ENCODE data around the gene SKIC2.

The SKIC2 gene

GRCh38 chr6:31958741-31959739 is at the start of gene SKIC2, which contains the start of gene NELFE (continued):
- peak; percentile 96 for TF ChIP-seq ELK4 (IDR thresholded peaks at IDR 0.05; ENCODE audit: borderline replicate concordance, low read depth, low read length)
- TF ChIP-seq ZNF394 (tag by site-specific recombination; IDR thresholded peaks at IDR 0.05; ENCODE audit: borderline replicate concordance), result peak; percentile 98
- no peak for TF ChIP-seq ZNF280C (tag by site-specific recombination; IDR thresholded peaks at IDR 0.05)
- no peak for TF ChIP-seq CTCF (tag by site-specific recombination; IDR thresholded peaks at IDR 0.05)
- TF ChIP-seq ZNF211 (tag by site-specific recombination; IDR thresholded peaks at IDR 0.05; ENCODE audit: low read depth), result no peak
- TF ChIP-seq ZNF692 (tag by site-specific recombination; IDR thresholded peaks at IDR 0.05), result peak; percentile 96
- TF ChIP-seq ZNF645 (tag by site-specific recombination; IDR thresholded peaks at IDR 0.05), result no peak
- peak; percentile 94 for TF ChIP-seq GLIS2 (tag by site-specific recombination; IDR thresholded peaks at IDR 0.05)
- TF ChIP-seq ZBTB7A (tag by site-specific recombination; IDR thresholded peaks at IDR 0.05; ENCODE audit: low read depth), result peak; percentile 87
- no peak for TF ChIP-seq ZNF791 (tag by site-specific recombination; IDR thresholded peaks at IDR 0.05)
- TF ChIP-seq ZNF24 (tag by site-specific recombination; IDR thresholded peaks at IDR 0.05), result no peak; the same call in none of the 2 replicates
- peak; percentile 99 for TF ChIP-seq ZXDB (tag by site-specific recombination; IDR thresholded peaks at IDR 0.05)
- TF ChIP-seq ZNF366 (tag by site-specific recombination; conservative IDR thresholded peaks at IDR 0.05), result no peak
- TF ChIP-seq ZNF549 (tag by site-specific recombination; IDR thresholded peaks at IDR 0.05), result no peak
- peak; percentile 100 for TF ChIP-seq ZNF580 (tag by site-specific recombination; IDR thresholded peaks at IDR 0.05)
- no peak for TF ChIP-seq ZBTB49 (tag by site-specific recombination; IDR thresholded peaks at IDR 0.05; ENCODE audit: low read depth)
- TF ChIP-seq EGR2 (tag by site-specific recombination; IDR thresholded peaks at IDR 0.05; ENCODE audit: low read depth), result peak; percentile 44; the same call in 1 of the 2 replicates
- no peak for TF ChIP-seq ZNF280D (tag by site-specific recombination; IDR thresholded peaks at IDR 0.05)
- no peak; the same call in 1 of the 2 replicates for TF ChIP-seq ZBTB44 (tag by site-specific recombination; IDR thresholded peaks at IDR 0.05)
- peak; percentile 64 for TF ChIP-seq SP7 (tag by site-specific recombination; IDR thresholded peaks at IDR 0.05)

Measured in HEK293 (cell line).